GM12801 (cell line): ENCODE data around the gene APOB.

ENCODE experiments used
- CTCF ChIP-seq: IDR thresholded peaks from one replicate; pipeline ENCODE4 v1.5.1; 2011; ENCODE audit warnings: control low read depth; ENCODE audit not compliant: insufficient read length; ENCODE audit errors: extremely low read depth

Gene APOB

GRCh38 chr2:20966061-20966595 lies 77.7 kb downstream of the APOB start:
- no peak for TF ChIP-seq CTCF

DNA sequence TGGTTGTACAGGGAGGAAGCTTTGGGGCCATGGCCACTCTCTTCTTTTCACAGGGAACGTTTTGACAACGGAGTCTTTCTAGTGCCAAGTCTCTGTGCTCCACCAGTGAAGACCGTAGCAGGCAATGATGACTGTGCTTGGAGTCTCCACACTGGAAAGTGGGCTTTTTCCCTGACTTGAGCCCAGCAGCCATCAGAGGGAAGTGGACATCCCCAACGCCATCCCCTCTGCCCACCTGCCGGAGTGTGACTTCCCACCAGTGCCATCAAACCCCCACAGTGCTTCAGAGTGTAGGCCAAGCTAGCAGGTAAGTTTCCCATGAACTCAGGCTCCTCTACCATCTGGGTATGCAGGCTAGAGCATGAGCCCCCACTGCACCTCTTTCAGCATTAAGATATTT lies 78.7 kb downstream of the APOB start:
- TF ChIP-seq CTCF: no peak

DNA sequence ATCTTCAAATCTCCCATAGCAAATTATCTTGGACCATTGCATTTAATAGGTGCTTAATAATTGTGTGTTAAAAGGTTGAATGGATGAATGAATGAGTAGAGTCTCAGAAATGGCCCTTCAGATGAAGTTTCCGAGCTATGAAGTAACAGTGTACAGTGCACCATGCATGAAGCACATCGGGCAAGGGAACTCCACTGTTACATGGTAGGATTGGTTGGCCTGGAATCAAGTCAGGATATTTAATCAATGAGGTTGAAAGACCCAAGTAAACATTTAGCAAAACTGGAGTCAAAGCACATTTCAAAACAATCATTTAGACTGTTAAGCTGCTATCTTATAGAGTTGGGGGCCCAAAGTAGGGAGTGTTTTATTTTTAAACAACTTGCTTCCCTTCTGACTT lies 80.0 kb downstream of the APOB start:
- TF ChIP-seq CTCF: no peak

- peak; percentile 84 for TF ChIP-seq CTCF
Observed at GRCh38 chr2:20962939-20963557, 80.8 kb downstream of the APOB start.

DNA sequence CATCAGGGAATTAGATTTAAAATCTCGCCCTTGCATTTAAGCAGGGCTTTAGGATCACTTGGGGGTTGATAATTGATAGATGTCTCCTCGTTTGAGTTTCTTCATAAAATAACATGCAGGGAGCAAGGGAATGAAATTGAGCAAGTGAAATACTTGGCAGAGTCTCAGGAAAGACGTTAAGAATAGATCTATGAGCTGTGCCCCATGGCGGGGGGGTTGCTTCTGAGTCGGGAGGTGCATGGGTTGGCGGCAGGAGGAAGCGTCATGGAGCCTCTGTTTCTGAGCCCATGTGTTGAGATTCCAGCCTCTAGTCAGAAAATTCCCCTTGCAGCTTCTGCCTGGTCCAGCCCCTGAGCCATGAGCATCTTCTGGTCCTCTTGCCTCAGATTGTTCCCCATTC lies 82.0 kb downstream of the APOB start:
- no peak for TF ChIP-seq CTCF

DNA sequence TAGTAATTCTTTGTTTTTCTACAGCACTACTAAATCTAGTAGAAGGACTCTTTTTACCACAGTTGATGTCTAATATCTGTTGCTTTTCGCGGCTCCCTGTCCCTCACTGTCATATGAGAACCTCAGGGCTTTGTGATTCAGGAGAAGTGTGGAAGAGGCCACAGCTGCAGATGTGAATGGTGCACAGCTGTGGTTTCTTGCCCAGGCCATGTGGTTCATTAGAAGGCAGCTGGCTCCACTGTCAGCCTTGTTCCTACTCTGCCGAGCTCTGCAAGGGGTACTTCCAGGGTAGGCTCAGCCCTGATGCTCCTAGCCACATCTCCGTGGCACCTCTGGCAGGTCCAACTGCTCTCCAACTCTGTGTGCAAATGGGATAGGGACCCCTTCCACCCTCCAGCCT lies 83.9 kb downstream of the APOB start:
- no peak for TF ChIP-seq CTCF

DNA sequence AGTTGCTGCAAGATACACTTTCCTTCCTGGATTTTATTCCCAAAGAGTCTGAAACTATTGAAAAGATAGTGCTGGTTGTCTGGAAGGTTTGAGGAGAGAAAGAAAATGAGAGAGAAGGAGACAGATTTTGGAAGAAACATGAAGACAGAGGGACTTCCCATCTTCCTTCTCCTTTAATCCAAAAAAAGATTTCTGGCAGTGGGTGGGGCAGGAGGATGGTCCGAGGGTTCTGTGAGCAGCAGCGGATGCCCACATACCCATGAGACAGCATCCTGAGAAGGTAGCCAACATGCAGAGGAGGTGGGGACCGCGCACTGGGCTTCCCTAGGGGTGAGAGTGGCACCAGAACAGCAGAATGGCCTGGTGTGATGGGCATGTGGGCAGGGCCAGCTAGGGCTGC lies 84.6 kb downstream of the APOB start:
- no peak for TF ChIP-seq CTCF
